Loucy (cell line): Measurements from ENCODE around the gene PON2.

Source experiments
- EZH2phosphoT487 ChIP-seq: fragments of 200-600 bp; IDR thresholded peaks from 2 replicates; pipeline ENCODE4 v1.6.1; 2018; ENCODE audit warnings: antibody characterized with exemption, mild to moderate bottlenecking, moderate library complexity, borderline replicate concordance
- TF ChIP-seq, protein P1 (sequence below): fragments of 200-600 bp; sonication (generic); conservative IDR thresholded peaks from 2 replicates; pipeline ENCODE4 v1.5.1; 2014; ENCODE audit warnings: mild to moderate bottlenecking, antibody characterized with exemption, low read length

DNA sequence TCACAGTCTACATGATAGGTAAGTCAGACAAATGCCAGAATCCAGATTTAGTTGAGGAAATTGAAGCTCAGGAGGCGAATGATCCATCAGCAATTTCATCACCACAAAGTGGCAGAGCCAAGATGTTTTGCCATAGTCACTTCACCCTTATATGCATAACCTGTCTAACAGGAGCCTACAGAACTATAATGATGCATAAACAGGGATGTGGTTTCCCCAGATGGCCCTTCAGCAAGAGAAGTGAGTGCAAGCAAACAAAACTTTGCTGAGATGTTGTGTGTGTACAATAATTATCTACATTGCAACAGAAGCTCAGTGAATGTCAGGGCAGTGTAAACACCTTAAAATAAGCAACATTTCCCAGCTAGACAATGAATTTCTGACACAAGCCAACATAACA is 67.2 kb downstream of the PON2 start:
- TF ChIP-seq, protein P1, sequence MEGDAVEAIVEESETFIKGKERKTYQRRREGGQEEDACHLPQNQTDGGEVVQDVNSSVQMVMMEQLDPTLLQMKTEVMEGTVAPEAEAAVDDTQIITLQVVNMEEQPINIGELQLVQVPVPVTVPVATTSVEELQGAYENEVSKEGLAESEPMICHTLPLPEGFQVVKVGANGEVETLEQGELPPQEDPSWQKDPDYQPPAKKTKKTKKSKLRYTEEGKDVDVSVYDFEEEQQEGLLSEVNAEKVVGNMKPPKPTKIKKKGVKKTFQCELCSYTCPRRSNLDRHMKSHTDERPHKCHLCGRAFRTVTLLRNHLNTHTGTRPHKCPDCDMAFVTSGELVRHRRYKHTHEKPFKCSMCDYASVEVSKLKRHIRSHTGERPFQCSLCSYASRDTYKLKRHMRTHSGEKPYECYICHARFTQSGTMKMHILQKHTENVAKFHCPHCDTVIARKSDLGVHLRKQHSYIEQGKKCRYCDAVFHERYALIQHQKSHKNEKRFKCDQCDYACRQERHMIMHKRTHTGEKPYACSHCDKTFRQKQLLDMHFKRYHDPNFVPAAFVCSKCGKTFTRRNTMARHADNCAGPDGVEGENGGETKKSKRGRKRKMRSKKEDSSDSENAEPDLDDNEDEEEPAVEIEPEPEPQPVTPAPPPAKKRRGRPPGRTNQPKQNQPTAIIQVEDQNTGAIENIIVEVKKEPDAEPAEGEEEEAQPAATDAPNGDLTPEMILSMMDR = no peak
- TF ChIP-seq EZH2phosphoT487 = no peak
